Activated CD8-positive, alpha-beta memory T cell treated with anti-CD3 and anti-CD28 coated beads for 1 hour (primary cell): ENCODE measurements around the gene RXFP4.
"Not testable (repeated sequence)": the region's sequence is repeated elsewhere in the genome, so short reads cannot be mapped to it uniquely, and the experiment has no call there.

Source experiments
- DNase-seq, 2 donors: peaks; one replicate each; pipeline ENCODE4 v3.0.0-alpha.2; 2020; ENCODE audit warnings: low read depth in 1 of 2; ENCODE audit errors: extremely low read depth in 1 of 2

The RXFP4 gene

DNA sequence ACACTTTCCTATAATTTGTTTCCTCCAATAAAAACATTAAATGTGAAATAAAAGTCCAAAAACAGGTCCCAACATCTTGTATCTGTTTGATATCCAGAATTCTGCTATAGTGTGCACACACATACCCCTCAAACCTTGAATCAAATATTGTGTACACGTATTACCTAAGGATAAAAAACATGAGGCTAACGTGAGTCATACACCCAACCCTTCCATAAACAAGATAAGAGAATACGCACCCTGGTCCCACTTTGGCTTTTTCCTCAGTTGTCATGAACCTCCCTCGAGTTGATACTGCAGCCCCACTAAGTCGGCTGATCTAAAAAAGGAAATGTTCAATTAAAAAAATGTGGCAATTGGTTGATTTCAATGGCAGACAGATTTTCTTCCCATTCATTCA, 12.4 kb upstream of the RXFP4 start:
- no peak for DNase-seq

DNA sequence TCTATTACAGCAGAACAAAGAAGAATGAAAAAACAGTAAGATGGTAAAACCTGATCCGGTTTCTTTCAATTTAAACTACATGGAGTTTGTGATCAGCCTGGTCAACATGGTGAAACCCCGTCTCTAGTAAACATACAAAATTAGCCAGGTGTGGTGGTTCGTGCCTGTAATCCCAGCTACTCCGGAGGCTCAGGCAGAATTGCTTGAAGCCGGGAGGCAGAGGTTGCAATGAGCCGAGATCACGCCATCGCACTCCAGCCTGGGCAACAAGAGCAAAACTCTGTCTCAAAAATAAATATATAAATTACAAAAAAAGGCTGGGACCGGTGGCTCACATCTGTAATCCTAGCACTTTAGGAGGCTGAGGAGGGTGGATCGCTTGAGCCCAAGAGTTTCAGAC, 10.7 kb upstream of the RXFP4 start:
- not testable (repeated sequence) for DNase-seq

- DNase-seq: no peak
These were observed 10.0 kb upstream of the RXFP4 start for GRCh38 chr1:155931332-155932038.

GRCh38 chr1:155932081-155932480, 9.4 kb upstream of the RXFP4 start:
- DNase-seq: no peak

GRCh38 chr1:155932487-155932886, 9.0 kb upstream of the RXFP4 start:
- DNase-seq: no peak

DNA sequence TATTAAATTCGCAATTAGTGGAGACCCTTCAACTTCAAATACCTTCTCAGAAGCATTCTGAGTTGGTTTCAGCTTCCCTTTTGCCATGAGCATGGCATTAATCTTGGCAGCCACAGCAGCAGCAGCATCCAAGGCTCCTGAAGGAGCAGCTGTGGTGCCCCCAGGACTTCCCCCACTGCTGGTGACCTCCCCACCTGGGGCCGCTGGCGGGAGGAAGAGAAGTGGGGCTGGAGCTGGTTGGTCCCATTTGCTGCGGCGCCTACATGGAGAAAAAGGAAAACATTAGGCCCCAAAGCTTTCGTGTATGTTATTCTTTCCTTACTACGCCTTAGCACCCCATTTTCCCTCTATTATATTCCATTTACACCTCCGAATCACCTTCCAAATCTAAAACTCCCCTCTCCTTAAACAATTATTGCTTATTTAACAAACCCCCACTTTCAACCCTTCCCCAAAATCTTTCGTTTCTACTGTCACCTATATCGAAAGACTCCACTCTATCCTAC, 7.8 kb upstream of the RXFP4 start:
- DNase-seq: no peak

GRCh38 chr1:155934097-155934935, 7.1 kb upstream of the RXFP4 start, which contains the start of gene KHDC4:
TSS of gene KHDC4 (minus strand) at chr1:155934413. CDS start at chr1:155934373, 40 bp downstream.
- DNase-seq: peak; percentile 82 to 86

GRCh38 chr1:155934936-155935590, 6.4 kb upstream of the RXFP4 start:
- DNase-seq: no peak

- no peak for DNase-seq
These were observed 3.2 kb upstream of the RXFP4 start for GRCh38 chr1:155938220-155938627.

DNA sequence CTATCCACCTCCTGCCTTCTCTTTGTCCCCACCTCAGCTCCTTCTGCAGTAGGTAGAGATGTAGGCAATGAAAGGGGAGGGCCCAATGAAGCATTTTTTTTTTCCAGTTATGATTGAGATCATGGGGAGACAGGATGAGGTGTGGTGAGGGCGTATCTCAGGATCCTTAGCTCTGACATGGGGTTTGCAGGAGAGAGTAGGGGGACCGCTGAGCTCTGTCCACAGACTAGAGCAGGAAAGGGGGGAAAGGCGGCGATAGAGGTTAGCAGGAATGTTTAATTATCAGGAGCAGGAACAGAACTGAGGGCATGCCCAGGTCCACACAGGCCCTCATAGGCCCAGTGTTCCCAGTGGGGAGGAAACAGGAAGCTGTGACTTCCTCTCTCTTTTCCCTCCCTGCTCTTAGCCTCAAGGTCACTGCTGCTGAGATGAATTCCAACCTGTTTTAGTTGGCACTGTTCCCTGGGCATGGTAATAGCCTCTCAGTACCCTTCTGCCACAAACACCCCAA, 901 bp upstream of the RXFP4 start:
- no peak for DNase-seq

GRCh38 chr1:155941845-155942531, 550 bp downstream of the RXFP4 start:
- no peak for DNase-seq

DNA sequence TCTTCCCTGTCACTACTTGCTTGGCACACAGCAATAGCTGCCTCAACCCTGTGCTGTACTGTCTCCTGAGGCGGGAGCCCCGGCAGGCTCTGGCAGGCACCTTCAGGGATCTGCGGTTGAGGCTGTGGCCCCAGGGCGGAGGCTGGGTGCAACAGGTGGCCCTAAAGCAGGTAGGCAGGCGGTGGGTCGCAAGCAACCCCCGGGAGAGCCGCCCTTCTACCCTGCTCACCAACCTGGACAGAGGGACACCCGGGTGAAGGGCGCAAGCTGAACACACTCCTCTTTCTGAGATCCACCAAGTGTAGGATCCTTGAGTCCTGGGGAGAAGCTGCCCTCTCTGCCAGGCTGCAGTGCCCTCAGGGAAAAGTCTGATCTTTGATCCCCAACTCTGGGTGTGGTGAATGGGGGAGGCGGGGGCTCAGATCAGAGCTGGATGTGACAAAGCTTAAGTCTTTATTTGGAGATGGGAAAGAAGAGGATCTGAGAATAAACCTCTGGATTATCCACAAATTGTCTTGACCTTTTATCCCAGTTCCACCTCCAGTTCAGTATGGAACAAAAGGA, 1.2 kb downstream of the RXFP4 start:
- DNase-seq: no peak

- DNase-seq: no peak
These were observed 3.0 kb downstream of the RXFP4 start for GRCh38 chr1:155944444-155944799.

DNA sequence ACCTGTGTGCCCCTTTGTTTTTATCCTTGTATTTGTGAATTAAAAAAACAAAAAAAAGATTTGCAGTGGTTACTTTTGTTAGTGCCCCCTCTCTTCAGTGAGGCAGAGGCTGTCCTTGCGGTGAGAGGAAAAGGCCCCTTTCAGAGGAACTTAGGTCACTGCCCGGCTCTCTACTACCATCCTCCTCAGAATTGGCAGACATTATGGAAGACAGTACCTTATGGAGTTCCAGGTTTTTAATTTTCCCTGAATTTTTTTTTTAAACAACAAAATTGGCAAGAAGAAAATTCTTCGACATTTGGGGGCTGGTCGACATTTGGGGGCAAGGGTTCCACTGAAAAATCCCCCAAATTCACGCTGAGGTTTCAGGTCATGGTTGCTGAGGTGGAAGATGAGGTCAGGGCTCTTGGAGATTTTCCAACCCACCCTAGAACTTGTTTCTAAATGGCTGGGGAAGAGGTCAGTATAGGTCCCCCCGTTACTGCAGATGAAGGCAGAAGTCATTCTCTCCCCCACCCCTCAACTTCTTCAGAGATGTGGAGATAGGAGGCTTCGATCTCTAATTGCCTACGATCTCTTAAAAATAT, 5.3 kb downstream of the RXFP4 start:
- no peak for DNase-seq

- no peak for DNase-seq
These were observed 5.9 kb downstream of the RXFP4 start for GRCh38 chr1:155947292-155947691.

- no peak for DNase-seq
These were observed 6.3 kb downstream of the RXFP4 start for GRCh38 chr1:155947741-155948140.

GRCh38 chr1:155950829-155951228, 9.4 kb downstream of the RXFP4 start:
- DNase-seq: no peak

- no peak for DNase-seq
These were observed 10.5 kb downstream of the RXFP4 start for GRCh38 chr1:155951753-155952504.

DNA sequence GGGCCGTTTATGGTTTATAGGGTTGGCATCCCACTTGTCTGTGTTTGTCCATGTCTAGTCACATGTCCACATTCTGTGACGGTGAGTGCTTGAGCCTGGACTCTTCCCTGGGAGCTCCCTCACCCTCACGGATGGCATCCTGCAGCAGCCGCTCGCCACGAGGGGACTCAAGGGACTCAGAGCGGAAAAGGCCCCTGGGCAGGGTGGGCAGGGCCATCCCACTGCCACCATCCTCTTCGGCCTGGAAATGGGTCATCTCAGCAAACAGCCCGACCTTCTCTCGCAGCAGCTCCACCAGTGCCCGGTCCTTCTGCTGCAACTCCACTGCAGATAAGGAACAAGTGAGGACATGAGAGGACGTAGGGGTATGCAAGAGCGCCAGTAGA, 11.1 kb downstream of the RXFP4 start:
- DNase-seq: no peak
